ENCODE measurements around the gene M1AP. TPM values are rescaled to one million over a fixed set of nuclear protein-coding genes. Genes with fewer than 3 reads are reported as not detected.

Gene M1AP
- total and polyA plus RNA-seq, 2 of the 4 experiments (the other 2 are of a cell fraction) = 0.03 TPM; not detected in 1

DNA sequence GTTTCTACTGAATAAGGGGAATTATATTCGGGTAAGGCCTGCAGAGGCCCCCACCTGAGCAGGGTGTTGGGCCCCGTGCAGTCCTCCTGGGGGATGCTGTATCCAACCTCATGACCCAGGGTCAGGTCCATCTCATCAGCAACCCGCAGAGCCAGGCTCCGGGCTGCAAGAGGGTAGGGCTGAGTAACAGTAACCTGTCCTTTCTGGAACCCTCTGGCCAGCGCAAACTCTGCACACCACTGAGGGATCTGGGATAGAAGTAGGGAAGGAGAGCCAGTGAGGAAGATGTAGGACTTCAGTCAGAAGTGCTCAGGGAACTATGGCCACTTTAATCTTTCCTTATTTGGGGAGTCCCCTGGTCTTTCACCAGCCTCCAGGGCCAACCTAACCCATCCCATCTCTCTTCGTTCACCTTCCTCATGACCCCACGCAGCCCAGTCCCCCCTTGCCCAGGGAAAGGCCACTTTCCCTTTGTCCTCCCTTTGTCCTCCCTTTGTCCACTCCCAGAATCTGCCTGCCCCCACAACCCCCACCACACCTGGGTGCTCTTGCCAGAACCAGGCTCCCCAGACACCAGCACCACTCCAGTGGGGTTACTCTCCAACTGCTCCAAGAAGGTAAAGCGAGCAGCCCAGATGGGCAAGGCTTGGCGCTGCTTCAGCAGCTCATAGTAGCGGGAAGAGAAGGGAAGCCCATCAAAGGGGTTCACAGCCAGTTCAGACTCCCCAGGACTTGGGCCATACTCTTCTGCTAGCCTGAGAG, 123.0 kb downstream of the M1AP start:
- in situ Hi-C loops (cut with MboI; ENCODE audit: low sequenced_read_pairs) (no loop called here), dilution Hi-C loops (cut with HindIII; ENCODE audit: low sequenced_read_pairs, unreplicated experiment) (no loop called here), intact Hi-C loops (cut with micrococcal nuclease) (no loop called here)
- TF ChIP-seq RFX5 (IDR thresholded peaks at IDR 0.05; ENCODE audit: low read depth, low read length) = no peak
- TF ChIP-seq, protein P1, sequence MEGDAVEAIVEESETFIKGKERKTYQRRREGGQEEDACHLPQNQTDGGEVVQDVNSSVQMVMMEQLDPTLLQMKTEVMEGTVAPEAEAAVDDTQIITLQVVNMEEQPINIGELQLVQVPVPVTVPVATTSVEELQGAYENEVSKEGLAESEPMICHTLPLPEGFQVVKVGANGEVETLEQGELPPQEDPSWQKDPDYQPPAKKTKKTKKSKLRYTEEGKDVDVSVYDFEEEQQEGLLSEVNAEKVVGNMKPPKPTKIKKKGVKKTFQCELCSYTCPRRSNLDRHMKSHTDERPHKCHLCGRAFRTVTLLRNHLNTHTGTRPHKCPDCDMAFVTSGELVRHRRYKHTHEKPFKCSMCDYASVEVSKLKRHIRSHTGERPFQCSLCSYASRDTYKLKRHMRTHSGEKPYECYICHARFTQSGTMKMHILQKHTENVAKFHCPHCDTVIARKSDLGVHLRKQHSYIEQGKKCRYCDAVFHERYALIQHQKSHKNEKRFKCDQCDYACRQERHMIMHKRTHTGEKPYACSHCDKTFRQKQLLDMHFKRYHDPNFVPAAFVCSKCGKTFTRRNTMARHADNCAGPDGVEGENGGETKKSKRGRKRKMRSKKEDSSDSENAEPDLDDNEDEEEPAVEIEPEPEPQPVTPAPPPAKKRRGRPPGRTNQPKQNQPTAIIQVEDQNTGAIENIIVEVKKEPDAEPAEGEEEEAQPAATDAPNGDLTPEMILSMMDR (conservative IDR thresholded peaks at IDR 0.05; ENCODE audit: low read depth, low read length) = no peak
- TF ChIP-seq, protein P2, sequence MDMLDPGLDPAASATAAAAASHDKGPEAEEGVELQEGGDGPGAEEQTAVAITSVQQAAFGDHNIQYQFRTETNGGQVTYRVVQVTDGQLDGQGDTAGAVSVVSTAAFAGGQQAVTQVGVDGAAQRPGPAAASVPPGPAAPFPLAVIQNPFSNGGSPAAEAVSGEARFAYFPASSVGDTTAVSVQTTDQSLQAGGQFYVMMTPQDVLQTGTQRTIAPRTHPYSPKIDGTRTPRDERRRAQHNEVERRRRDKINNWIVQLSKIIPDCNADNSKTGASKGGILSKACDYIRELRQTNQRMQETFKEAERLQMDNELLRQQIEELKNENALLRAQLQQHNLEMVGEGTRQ (IDR thresholded peaks at IDR 0.05; ENCODE audit: low read depth, low read length) = no peak
- no peak for TF ChIP-seq FOS (IDR thresholded peaks at IDR 0.05; ENCODE audit: low read depth, low read length)
- no peak for TF ChIP-seq RCOR1 (IDR thresholded peaks at IDR 0.05; ENCODE audit: insufficient replicate concordance, low read length)
- no peak for TF ChIP-seq MXI1 (IDR thresholded peaks at IDR 0.05; ENCODE audit: borderline replicate concordance, low read depth, low read length)
- TF ChIP-seq MAZ (IDR thresholded peaks at IDR 0.05; ENCODE audit: borderline replicate concordance, low read depth, low read length) = no peak
- TF ChIP-seq, protein P3, sequence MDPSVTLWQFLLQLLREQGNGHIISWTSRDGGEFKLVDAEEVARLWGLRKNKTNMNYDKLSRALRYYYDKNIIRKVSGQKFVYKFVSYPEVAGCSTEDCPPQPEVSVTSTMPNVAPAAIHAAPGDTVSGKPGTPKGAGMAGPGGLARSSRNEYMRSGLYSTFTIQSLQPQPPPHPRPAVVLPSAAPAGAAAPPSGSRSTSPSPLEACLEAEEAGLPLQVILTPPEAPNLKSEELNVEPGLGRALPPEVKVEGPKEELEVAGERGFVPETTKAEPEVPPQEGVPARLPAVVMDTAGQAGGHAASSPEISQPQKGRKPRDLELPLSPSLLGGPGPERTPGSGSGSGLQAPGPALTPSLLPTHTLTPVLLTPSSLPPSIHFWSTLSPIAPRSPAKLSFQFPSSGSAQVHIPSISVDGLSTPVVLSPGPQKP (IDR thresholded peaks at IDR 0.05; ENCODE audit: borderline replicate concordance, low read depth, low read length) = no peak
- no peak for TF ChIP-seq BHLHE40 (IDR thresholded peaks at IDR 0.05; ENCODE audit: low read depth, low read length)
- TF ChIP-seq MAFK (IDR thresholded peaks at IDR 0.05; ENCODE audit: low read depth, low read length) = no peak
- TF ChIP-seq POLR2A (IDR thresholded peaks at IDR 0.05; ENCODE audit: low read depth, low read length) = no peak
- no peak for TF ChIP-seq NFE2L2 (IDR thresholded peaks at IDR 0.05; ENCODE audit: low read depth, low read length)
- no peak for TF ChIP-seq SMC3 (IDR thresholded peaks at IDR 0.05; ENCODE audit: low read depth, low read length)
- no peak for TF ChIP-seq CEBPB (IDR thresholded peaks at IDR 0.05; ENCODE audit: low read depth, low read length)
- TF ChIP-seq RAD21 (IDR thresholded peaks at IDR 0.05; ENCODE audit: low read length) = no peak
- no peak for TF ChIP-seq CHD1 (IDR thresholded peaks at IDR 0.05; ENCODE audit: low read depth, low read length)
- CTCF ChIA-PET = no interaction called here
- H2BK120ac ChIP-seq (ENCODE audit: low read depth, low read length) = no peak overlapping the region
- no peak overlapping the region for H2BK20ac ChIP-seq (ENCODE audit: low read depth, low read length)
- POLR2A ChIA-PET (ENCODE audit: unreplicated experiment) = no interaction called here
- peaks cover 13% of the 10 kb centered on the region for H4K20me1 ChIP-seq (ENCODE audit: insufficient read depth, low read length)
- H3K56ac ChIP-seq (ENCODE audit: extremely low read depth, insufficient read depth, low read length) = no peak overlapping the region
- no peak overlapping the region for H3K23ac ChIP-seq (ENCODE audit: low read depth, low read length)
- peaks cover 9% of the 10 kb centered on the region for H3K9me1 ChIP-seq (ENCODE audit: insufficient read depth, low read length)
- ATAC-seq (ENCODE audit: low read depth) (no peak), DNase-seq (no peak)
- H2BK15ac ChIP-seq (ENCODE audit: low read depth, low read length) = no peak overlapping the region
- no peaks in the 10 kb centered on the region for H3K9me3 ChIP-seq (ENCODE audit: control insufficient read depth, insufficient read depth, low read length)
- H3K14ac ChIP-seq (replicated peaks; ENCODE audit: low read depth, low read length) = no peak overlapping the region
- H3K18ac ChIP-seq (ENCODE audit: low read depth, low read length) = no peak overlapping the region
- no peak overlapping the region for H4K5ac ChIP-seq (ENCODE audit: low read depth, low read length)
- H2BK5ac ChIP-seq (ENCODE audit: low read depth, low read length, poor library complexity, severe bottlenecking) = no peak overlapping the region
- no peak overlapping the region for H3K4me2 ChIP-seq (ENCODE audit: low read depth, low read length)
- no peak overlapping the region for H4K8ac ChIP-seq (ENCODE audit: low read depth in 2 of 2, low read length in 2 of 2)
- no peak overlapping the region for H3K4ac ChIP-seq (ENCODE audit: low read depth, low read length)
- no peak overlapping the region for H2AK5ac ChIP-seq (ENCODE audit: low read depth, low read length)
- H2AFZ ChIP-seq (replicated peaks; ENCODE audit: low read length, poor library complexity) = no peak overlapping the region
- H3K9ac ChIP-seq (ENCODE audit: low read depth, low read length) = no peak overlapping the region
- 96% methylated on average over 4 of the region's 10 CpGs; no CpG with 5 or more reads in 1 of the 2 experiments for WGBS, 2 experiments (ENCODE audit: extremely low coverage in 2 of 2, insufficient read length in 1 of 2)
- no peak overlapping the region for H2AK9ac ChIP-seq (replicated peaks; ENCODE audit: low read depth, low read length, poor library complexity)
- peaks cover 16 to 34% of the 10 kb centered on the region in 2 experiments; a peak in 2 of 4 replicates for H3K79me1 ChIP-seq (ENCODE audit: low read depth in 1 of 2, low read length in 2 of 2)
- H3K4me3 ChIP-seq (ENCODE audit: insufficient read depth, low read depth, low read length) = no peak overlapping the region
- peaks cover 27% of the 10 kb centered on the region for H3K36me3 ChIP-seq (ENCODE audit: control insufficient read depth, insufficient read depth, low read length)
- no TSS peak for BruUV-seq (replicated peaks)
- H4K91ac ChIP-seq (ENCODE audit: insufficient read depth, low read depth, low read length) = no peak overlapping the region
- H3K4me1 ChIP-seq (ENCODE audit: control insufficient read depth, insufficient read depth, low read length) = peaks cover 5% of the 10 kb centered on the region
- no peak overlapping the region for H3K27ac ChIP-seq (ENCODE audit: insufficient read depth, low read length)
- H3K27me3 ChIP-seq (ENCODE audit: control insufficient read depth, insufficient read depth, low read length) = peaks cover 22% of the 10 kb centered on the region
